ENCODE results near the gene GDF15. TPM values are rescaled to one million over a fixed set of nuclear protein-coding genes. Genes with fewer than 3 reads are reported as not detected.

GDF15 gene
- total RNA-seq, 2 experiments from 2014 or later: not detected

DNA sequence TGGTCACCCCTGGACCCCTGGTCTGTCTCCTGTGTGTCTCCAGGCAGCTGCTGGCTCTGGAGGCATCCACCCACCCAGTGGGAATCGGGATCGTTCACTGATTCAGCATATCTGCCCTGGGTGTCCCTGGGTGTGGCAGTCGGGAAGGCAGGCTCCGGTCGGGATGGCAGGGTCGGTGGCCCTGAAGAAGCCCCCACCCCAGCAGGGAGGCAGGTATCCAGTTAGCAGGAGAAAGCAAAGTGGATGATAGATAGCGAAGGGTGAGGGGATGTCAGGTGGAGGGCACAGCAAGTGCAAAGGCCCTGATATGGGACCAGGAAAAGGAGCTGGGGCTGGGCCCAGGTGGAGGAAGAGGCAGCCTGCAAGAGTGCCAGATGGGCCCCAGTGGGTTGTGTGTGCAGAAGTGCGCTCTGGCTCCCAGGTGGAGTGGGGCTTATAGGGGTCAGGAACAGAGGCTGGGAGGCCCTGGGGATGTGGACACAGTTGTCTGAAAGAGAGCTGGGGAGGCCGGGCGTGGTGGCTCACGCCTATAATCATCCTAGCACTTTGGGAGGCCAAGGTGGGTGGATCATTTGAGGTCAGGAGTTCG lies 35.5 kb downstream of the GDF15 start:
- peak overlapping the region; percentile 71 for H3K4me2 ChIP-seq (ENCODE audit: low read length)
- POLR2A ChIA-PET: interaction anchor here (1.2 kb wide), 1 partner anchor 10 kb away, joined by 4 read pairs; no protein-coding TSS in a partner anchor
- no peaks in the 10 kb centered on the region for H3K9me3 ChIP-seq (ENCODE audit: low read length)
- TF ChIP-seq CTCF (conservative IDR thresholded peaks at IDR 0.05; ENCODE audit: low read length) (no peak), EZH2phosphoT487 (IDR thresholded peaks at IDR 0.05; ENCODE audit: borderline replicate concordance, low read depth, low read length) (no peak)
- H4K20me1 ChIP-seq (ENCODE audit: insufficient read depth, low read length): no peaks in the 10 kb centered on the region; the same call in 1 of the 2 replicates
- no TSS peak for BruUV-seq (replicated peaks)
- peak overlapping the region; percentile 56 for H3K27ac ChIP-seq (ENCODE audit: low read depth, low read length, poor library complexity, severe bottlenecking)
- H3K4me3 ChIP-seq (ENCODE audit: low read depth, low read length, poor library complexity, severe bottlenecking): peak overlapping the region; percentile 76
- CTCF ChIA-PET (ENCODE audit: unreplicated experiment): interaction anchor here (1.1 kb wide), 1 partner anchor 27 kb away, joined by 3 read pairs; no protein-coding TSS in a partner anchor
- no peaks in the 10 kb centered on the region for H3K9me2 ChIP-seq (ENCODE audit: insufficient read depth, low read length)
- peaks cover 19% of the 10 kb centered on the region; the same call in 1 of the 2 replicates for H3K79me2 ChIP-seq (ENCODE audit: insufficient read depth, low read depth, low read length)
- no peak for DNase-seq (ENCODE audit: low spot score)
- H3K4me1 ChIP-seq (ENCODE audit: insufficient read depth, low read length, poor library complexity, severe bottlenecking): peaks cover 89% of the 10 kb centered on the region
- H2AFZ ChIP-seq (ENCODE audit: low read length): no peak overlapping the region
- H3K36me3 ChIP-seq (ENCODE audit: insufficient read depth, low read length): no peaks in the 10 kb centered on the region
- intact Hi-C loops (cut with micrococcal nuclease; ENCODE audit: unreplicated experiment): loop anchor here (10.0 kb wide), 1 partner anchor 413 kb away; the partner anchor contains the start of gene UPF1

GRCh38 chr19:18422530-18423191 lies 36.7 kb downstream of the GDF15 start:
- Histone ChIP-seq H3K9me2 (ENCODE audit: insufficient read depth, low read length) (no peaks in the 10 kb centered on the region), H3K79me2 (ENCODE audit: insufficient read depth, low read depth, low read length) (peaks cover 19% of the 10 kb centered on the region; the same call in 1 of the 2 replicates), H3K4me2 (ENCODE audit: low read length) (peak overlapping the region; percentile 71), H3K4me3 (ENCODE audit: low read depth, low read length, poor library complexity, severe bottlenecking) (peak overlapping the region; percentile 33), H3K27ac (ENCODE audit: low read depth, low read length, poor library complexity, severe bottlenecking) (peak overlapping the region; percentile 56), H2AFZ (ENCODE audit: low read length) (no peak overlapping the region), H3K36me3 (ENCODE audit: insufficient read depth, low read length) (no peaks in the 10 kb centered on the region), H4K20me1 (ENCODE audit: insufficient read depth, low read length) (no peaks in the 10 kb centered on the region; the same call in 1 of the 2 replicates), H3K9me3 (ENCODE audit: low read length) (no peaks in the 10 kb centered on the region), H3K4me1 (ENCODE audit: insufficient read depth, low read length, poor library complexity, severe bottlenecking) (peaks cover 77% of the 10 kb centered on the region)
- TF ChIP-seq CTCF (conservative IDR thresholded peaks at IDR 0.05; ENCODE audit: low read length): no peak
- TF ChIP-seq EZH2phosphoT487 (IDR thresholded peaks at IDR 0.05; ENCODE audit: borderline replicate concordance, low read depth, low read length): no peak
- DNase-seq (ENCODE audit: low spot score): peak; percentile 61
- intact Hi-C loops (cut with micrococcal nuclease; ENCODE audit: unreplicated experiment): loop anchor here (10.0 kb wide), 1 partner anchor 412 kb away; the partner anchor contains the start of gene UPF1
- ChIA-PET CTCF (ENCODE audit: unreplicated experiment) (interaction anchor here (0.6 to 1.1 kb wide), 3 partner anchors 26 to 55 kb away, joined by 3 to 8 read pairs (median 3); no protein-coding TSS in a partner anchor), POLR2A (no interaction called here)
- BruUV-seq (replicated peaks): no TSS peak

Data from OCI-LY7 (cell line).